Lower leg skin (tissue), 3 donors: ENCODE data around the gene ISL2.

Source experiments
- POLR2A ChIP-seq, 2 donors: fragments of 450-650 bp; IDR thresholded peaks; one replicate each; pipeline ENCODE4 v1.6.1; 2016 to 2017; ENCODE audit warnings: antibody characterized with exemption in 2 of 2, mild to moderate bottlenecking in 1 of 2, moderate library complexity in 1 of 2
- TF ChIP-seq, protein P1 (sequence below), 3 donors: fragments of 450-650 bp; IDR thresholded peaks; one replicate each; pipeline ENCODE4 v1.5.1; 2016; ENCODE audit warnings: antibody characterized with exemption in 3 of 3, mild to moderate bottlenecking in 3 of 3, moderate library complexity in 2 of 3

DNA sequence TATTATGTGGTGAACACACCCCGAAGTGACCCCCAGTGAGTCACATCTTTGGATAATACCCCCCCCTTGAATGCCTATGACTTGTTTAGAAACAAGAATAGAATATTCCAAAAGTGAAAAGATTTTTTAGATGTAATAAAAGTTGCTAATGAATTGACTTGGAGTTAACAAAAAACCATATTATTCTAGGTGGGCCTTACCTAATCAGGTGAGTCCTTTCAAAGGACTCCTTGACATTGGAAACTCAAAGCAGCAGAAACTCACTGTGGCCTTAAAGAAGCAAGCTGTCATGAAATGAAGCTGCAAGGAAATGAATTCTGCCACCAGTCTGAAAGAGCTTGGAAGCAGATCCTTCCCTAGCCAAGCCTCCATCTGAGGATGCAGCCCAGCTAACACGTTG lies 10.9 kb upstream of the ISL2 start:
- TF ChIP-seq POLR2A (IDR thresholded peaks at IDR 0.05) = no peak
- TF ChIP-seq, protein P1, sequence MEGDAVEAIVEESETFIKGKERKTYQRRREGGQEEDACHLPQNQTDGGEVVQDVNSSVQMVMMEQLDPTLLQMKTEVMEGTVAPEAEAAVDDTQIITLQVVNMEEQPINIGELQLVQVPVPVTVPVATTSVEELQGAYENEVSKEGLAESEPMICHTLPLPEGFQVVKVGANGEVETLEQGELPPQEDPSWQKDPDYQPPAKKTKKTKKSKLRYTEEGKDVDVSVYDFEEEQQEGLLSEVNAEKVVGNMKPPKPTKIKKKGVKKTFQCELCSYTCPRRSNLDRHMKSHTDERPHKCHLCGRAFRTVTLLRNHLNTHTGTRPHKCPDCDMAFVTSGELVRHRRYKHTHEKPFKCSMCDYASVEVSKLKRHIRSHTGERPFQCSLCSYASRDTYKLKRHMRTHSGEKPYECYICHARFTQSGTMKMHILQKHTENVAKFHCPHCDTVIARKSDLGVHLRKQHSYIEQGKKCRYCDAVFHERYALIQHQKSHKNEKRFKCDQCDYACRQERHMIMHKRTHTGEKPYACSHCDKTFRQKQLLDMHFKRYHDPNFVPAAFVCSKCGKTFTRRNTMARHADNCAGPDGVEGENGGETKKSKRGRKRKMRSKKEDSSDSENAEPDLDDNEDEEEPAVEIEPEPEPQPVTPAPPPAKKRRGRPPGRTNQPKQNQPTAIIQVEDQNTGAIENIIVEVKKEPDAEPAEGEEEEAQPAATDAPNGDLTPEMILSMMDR (IDR thresholded peaks at IDR 0.05) = no peak
